ENCODE results near the gene FUZ.
A peak's percentile ranks its signal among the peaks of the same experiment; 100 is the strongest.

FUZ gene

GRCh38 chr19:49850487-49851342 is 37.6 kb upstream of the FUZ start, which contains the start of gene PTOV1:
PTOV1 (plus strand) TSS chr19:49851159.
- peak; percentile 96 to 98 (median 97) for DNase-seq

GRCh38 chr19:49850221-49850486 is 37.1 kb upstream of the FUZ start:
- no peak for DNase-seq

GRCh38 chr19:49849433-49850220 is 36.5 kb upstream of the FUZ start:
- DNase-seq: no peak

GRCh38 chr19:49848938-49849337 is 35.8 kb upstream of the FUZ start:
- DNase-seq: no peak

- DNase-seq: peak; percentile 62 to 82 (median 74)
Observed at GRCh38 chr19:49847731-49848696, 34.9 kb upstream of the FUZ start.

GRCh38 chr19:49846408-49846807 is 33.3 kb upstream of the FUZ start:
- no peak for DNase-seq

GRCh38 chr19:49845414-49845813 is 32.3 kb upstream of the FUZ start:
- DNase-seq: no peak

- DNase-seq: peak; percentile 24 to 68 (median 52)
Observed at GRCh38 chr19:49844138-49845095, 31.3 kb upstream of the FUZ start.

GRCh38 chr19:49843265-49843664 is 30.2 kb upstream of the FUZ start:
- no peak for DNase-seq

GRCh38 chr19:49840736-49841249 is 27.7 kb upstream of the FUZ start:
- DNase-seq: no peak

- no peak for DNase-seq
Observed at GRCh38 chr19:49840321-49840720, 27.2 kb upstream of the FUZ start.

- no peak for DNase-seq
Observed at GRCh38 chr19:49839713-49840112, 26.6 kb upstream of the FUZ start.

GRCh38 chr19:49838885-49839588 is 25.9 kb upstream of the FUZ start:
- no peak for DNase-seq

- no peak for DNase-seq
Observed at GRCh38 chr19:49837425-49837824, 24.3 kb upstream of the FUZ start.

GRCh38 chr19:49837009-49837310 is 23.9 kb upstream of the FUZ start:
- DNase-seq: no peak

- DNase-seq: no peak
Observed at GRCh38 chr19:49836176-49837008, 23.3 kb upstream of the FUZ start.

- DNase-seq: no peak
Observed at GRCh38 chr19:49835562-49835961, 22.5 kb upstream of the FUZ start.

- no peak for DNase-seq
Observed at GRCh38 chr19:49833599-49833998, 20.5 kb upstream of the FUZ start.

- DNase-seq: peak in 2 of 4 experiments; percentile 29 to 41
Observed at GRCh38 chr19:49832556-49832955, 19.5 kb upstream of the FUZ start.

- DNase-seq: no peak
Observed at GRCh38 chr19:49831592-49831991, 18.5 kb upstream of the FUZ start.
